ENCODE measurements around the gene FKBP8. TPM values are rescaled to one million over a fixed set of nuclear protein-coding genes. Genes with fewer than 3 reads are reported as not detected.
A peak's percentile ranks its signal among the peaks of the same experiment; 100 is the strongest.

The FKBP8 gene
- total and polyA plus RNA-seq, 2 of the 4 experiments (the other 2 are of a cell fraction): 153 to 289 TPM

DNA sequence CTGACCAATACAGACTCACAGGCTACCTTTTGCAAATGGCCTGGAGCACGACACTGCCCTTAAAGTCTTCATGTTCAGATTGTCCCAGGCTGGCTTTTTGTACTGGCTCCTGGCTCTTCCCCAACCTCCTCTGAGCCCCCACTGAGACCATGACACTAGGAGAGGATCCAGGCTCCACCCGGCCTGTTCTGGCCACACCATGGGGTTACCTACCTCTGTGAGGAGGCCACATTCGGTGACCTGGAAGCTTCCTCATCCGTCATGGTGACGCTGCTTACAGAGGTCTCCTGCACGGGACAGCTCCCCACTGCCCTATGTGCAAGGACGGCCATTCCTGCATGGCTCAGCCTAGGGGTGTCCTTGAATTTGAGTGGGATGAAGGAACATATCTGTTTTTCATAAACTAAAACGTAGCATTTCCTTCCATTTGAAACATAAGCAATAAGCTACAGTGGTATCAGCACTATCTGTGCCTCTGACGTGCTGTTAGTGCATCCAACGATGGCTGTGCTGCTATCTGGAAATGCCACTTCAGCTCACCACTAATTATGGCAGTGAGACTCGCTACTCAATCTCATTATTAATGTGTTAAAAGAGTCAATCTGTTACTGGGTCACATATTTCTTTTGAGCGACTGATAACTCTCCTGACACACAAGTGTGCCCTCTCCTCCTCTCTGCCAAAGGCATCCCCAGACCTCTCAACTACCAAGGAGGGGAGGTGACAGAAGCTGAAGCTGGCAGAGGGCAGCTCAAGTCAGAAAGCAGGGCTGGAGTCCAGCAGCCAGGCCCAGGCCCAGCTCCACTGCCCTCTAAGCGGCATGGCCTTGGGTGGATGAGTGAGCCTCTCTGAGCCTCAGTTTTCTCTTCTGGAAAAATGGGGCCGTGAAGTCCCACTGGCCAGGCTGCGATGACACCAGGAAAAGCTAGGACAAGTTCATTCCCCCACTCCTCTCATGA, 51.1 kb downstream of the FKBP8 start:
- no peaks in the 10 kb centered on the region for H3K27me3 ChIP-seq (ENCODE audit: control insufficient read depth, insufficient read depth, low read length)
- DNase-seq: no peak
- CTCF ChIA-PET: interaction anchor here (0.6 kb wide), 1 partner anchor 28 kb away, joined by 3 read pairs; no protein-coding TSS in a partner anchor
- POLR2A ChIA-PET (ENCODE audit: unreplicated experiment): no interaction called here
- peaks cover 46% of the 10 kb centered on the region for H3K9me1 ChIP-seq (ENCODE audit: insufficient read depth, low read length)
- dilution Hi-C loops (cut with HindIII; ENCODE audit: low sequenced_read_pairs, unreplicated experiment) (no loop called here), intact Hi-C loops (cut with micrococcal nuclease) (no loop called here), in situ Hi-C loops (cut with MboI; ENCODE audit: low sequenced_read_pairs) (no loop called here)
- no peak overlapping the region for H3K27ac ChIP-seq (ENCODE audit: insufficient read depth, low read length)
- H2BK5ac ChIP-seq (ENCODE audit: low read depth, low read length, poor library complexity, severe bottlenecking): no peak overlapping the region
- H2BK15ac ChIP-seq (ENCODE audit: low read depth, low read length): no peak overlapping the region
- no peak overlapping the region for H4K5ac ChIP-seq (ENCODE audit: low read depth, low read length)
- H3K36me3 ChIP-seq (ENCODE audit: control insufficient read depth, insufficient read depth, low read length): no peaks in the 10 kb centered on the region
- no peak overlapping the region for H3K4me2 ChIP-seq (ENCODE audit: low read depth, low read length)
- peaks cover 31% of the 10 kb centered on the region for H3K4me1 ChIP-seq (ENCODE audit: control insufficient read depth, insufficient read depth, low read length)
- H2AK5ac ChIP-seq (ENCODE audit: low read depth, low read length): 0 out of 2 replicates have a peak overlapping the region, but pooled peaks have one; percentile 17
- no TSS peak for BruUV-seq (replicated peaks)
- 70% methylated on average over 2 of the region's 15 CpGs; no CpG with 5 or more reads in 1 of the 2 experiments for WGBS, 2 experiments (ENCODE audit: extremely low coverage in 2 of 2, insufficient read length in 1 of 2)
- no peak overlapping the region for H3K9ac ChIP-seq (ENCODE audit: low read depth, low read length)
- H4K91ac ChIP-seq (ENCODE audit: insufficient read depth, low read depth, low read length): no peak overlapping the region
- H3K9me3 ChIP-seq (ENCODE audit: control insufficient read depth, insufficient read depth, low read length): no peaks in the 10 kb centered on the region
- H4K20me1 ChIP-seq (ENCODE audit: insufficient read depth, low read length): peaks cover 100% of the 10 kb centered on the region
- no peak overlapping the region for H2BK120ac ChIP-seq (ENCODE audit: low read depth, low read length)
- H3K4me3 ChIP-seq (ENCODE audit: insufficient read depth, low read depth, low read length): no peak overlapping the region
- peaks cover 39 to 99% of the 10 kb centered on the region in 2 experiments for H3K79me1 ChIP-seq (ENCODE audit: low read depth in 1 of 2, low read length in 2 of 2)
- no peak overlapping the region for H3K14ac ChIP-seq (replicated peaks; ENCODE audit: low read depth, low read length)
- no peak for ATAC-seq (ENCODE audit: low read depth)
- H2BK20ac ChIP-seq (ENCODE audit: low read depth, low read length): no peak overlapping the region
- no peak overlapping the region for H2AFZ ChIP-seq (replicated peaks; ENCODE audit: low read length, poor library complexity)
- no peak for TF ChIP-seq FOS (IDR thresholded peaks at IDR 0.05; ENCODE audit: low read depth, low read length)
- TF ChIP-seq, protein P1, sequence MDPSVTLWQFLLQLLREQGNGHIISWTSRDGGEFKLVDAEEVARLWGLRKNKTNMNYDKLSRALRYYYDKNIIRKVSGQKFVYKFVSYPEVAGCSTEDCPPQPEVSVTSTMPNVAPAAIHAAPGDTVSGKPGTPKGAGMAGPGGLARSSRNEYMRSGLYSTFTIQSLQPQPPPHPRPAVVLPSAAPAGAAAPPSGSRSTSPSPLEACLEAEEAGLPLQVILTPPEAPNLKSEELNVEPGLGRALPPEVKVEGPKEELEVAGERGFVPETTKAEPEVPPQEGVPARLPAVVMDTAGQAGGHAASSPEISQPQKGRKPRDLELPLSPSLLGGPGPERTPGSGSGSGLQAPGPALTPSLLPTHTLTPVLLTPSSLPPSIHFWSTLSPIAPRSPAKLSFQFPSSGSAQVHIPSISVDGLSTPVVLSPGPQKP (IDR thresholded peaks at IDR 0.05; ENCODE audit: borderline replicate concordance, low read depth, low read length): no peak
- no peak for TF ChIP-seq NFE2L2 (IDR thresholded peaks at IDR 0.05; ENCODE audit: low read depth, low read length)
- TF ChIP-seq MAFK (IDR thresholded peaks at IDR 0.05; ENCODE audit: low read depth, low read length): no peak
- no peak for TF ChIP-seq RAD21 (IDR thresholded peaks at IDR 0.05; ENCODE audit: low read length)
- TF ChIP-seq CHD1 (IDR thresholded peaks at IDR 0.05; ENCODE audit: low read depth, low read length): no peak
- TF ChIP-seq RFX5 (IDR thresholded peaks at IDR 0.05; ENCODE audit: low read depth, low read length): no peak
- no peak for TF ChIP-seq POLR2A (IDR thresholded peaks at IDR 0.05; ENCODE audit: low read depth, low read length)
- TF ChIP-seq RCOR1 (IDR thresholded peaks at IDR 0.05; ENCODE audit: insufficient replicate concordance, low read length): no peak
- no peak for TF ChIP-seq MXI1 (IDR thresholded peaks at IDR 0.05; ENCODE audit: borderline replicate concordance, low read depth, low read length)
- no peak overlapping the region for H2AK9ac ChIP-seq (replicated peaks; ENCODE audit: low read depth, low read length, poor library complexity)
- no peak overlapping the region for H3K23ac ChIP-seq (ENCODE audit: low read depth, low read length)
- no peak overlapping the region for H3K18ac ChIP-seq (ENCODE audit: low read depth, low read length)
- no peak overlapping the region for H3K56ac ChIP-seq (ENCODE audit: extremely low read depth, insufficient read depth, low read length)
- H4K8ac ChIP-seq (ENCODE audit: low read depth in 2 of 2, low read length in 2 of 2): no peak overlapping the region
- no peak overlapping the region for H3K4ac ChIP-seq (ENCODE audit: low read depth, low read length)

All from IMR-90 (cell line).